Measurements from ENCODE around the gene RCC2. TPM values are rescaled to one million over a fixed set of nuclear protein-coding genes. Genes with fewer than 3 reads are reported as not detected.

Gene RCC2
- total RNA-seq, 2 experiments from 2014 or later, result 145 to 147 TPM

DNA sequence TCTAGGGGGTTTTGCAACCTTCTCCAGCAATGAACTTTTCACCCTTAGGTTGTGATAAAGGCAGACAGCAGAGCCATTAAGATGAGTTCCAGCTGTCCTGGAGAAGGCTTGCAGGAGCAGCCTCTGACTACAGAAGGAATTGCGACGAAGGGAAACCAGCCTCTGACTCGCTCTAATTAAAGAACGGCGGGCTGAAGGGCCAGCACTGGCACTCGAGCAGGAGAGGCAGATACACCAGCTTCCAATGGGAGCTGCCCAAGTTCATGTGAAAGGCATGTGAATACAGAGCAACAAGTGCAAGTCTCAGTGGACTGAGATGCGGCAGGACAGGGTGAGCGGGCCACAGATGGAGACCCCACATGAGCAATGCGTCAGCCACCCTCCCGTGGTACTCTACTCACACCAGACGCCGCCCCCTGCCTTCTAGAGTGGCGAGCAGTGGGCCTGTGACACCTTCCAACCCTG lies 15.7 kb downstream of the RCC2 start:
- H3K27ac Mint-ChIP-seq, result peak overlapping the region; percentile 2
- no peak overlapping the region for H3K4me3 Mint-ChIP-seq
- peaks cover 28% of the 10 kb centered on the region for H3K4me1 Mint-ChIP-seq (ENCODE audit: low read depth)
- TF ChIP-seq, protein P1, sequence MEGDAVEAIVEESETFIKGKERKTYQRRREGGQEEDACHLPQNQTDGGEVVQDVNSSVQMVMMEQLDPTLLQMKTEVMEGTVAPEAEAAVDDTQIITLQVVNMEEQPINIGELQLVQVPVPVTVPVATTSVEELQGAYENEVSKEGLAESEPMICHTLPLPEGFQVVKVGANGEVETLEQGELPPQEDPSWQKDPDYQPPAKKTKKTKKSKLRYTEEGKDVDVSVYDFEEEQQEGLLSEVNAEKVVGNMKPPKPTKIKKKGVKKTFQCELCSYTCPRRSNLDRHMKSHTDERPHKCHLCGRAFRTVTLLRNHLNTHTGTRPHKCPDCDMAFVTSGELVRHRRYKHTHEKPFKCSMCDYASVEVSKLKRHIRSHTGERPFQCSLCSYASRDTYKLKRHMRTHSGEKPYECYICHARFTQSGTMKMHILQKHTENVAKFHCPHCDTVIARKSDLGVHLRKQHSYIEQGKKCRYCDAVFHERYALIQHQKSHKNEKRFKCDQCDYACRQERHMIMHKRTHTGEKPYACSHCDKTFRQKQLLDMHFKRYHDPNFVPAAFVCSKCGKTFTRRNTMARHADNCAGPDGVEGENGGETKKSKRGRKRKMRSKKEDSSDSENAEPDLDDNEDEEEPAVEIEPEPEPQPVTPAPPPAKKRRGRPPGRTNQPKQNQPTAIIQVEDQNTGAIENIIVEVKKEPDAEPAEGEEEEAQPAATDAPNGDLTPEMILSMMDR (IDR thresholded peaks at IDR 0.05), result no peak
- ATAC-seq, result no peak
- no peaks in the 10 kb centered on the region for H3K27me3 Mint-ChIP-seq
- no peak for DNase-seq
- no peaks in the 10 kb centered on the region for H3K9me3 Mint-ChIP-seq
- ChIA-PET CTCF (no interaction called here), POLR2A (interaction anchor here (0.6 to 3.0 kb wide), 3 partner anchors 11 to 16 kb away, joined by 3 to 15 read pairs (median 3); no protein-coding TSS in a partner anchor)
- intact Hi-C loops (cut with micrococcal nuclease), result no loop called here
- H3K36me3 Mint-ChIP-seq (ENCODE audit: low read depth), result peaks cover 73% of the 10 kb centered on the region

DNA sequence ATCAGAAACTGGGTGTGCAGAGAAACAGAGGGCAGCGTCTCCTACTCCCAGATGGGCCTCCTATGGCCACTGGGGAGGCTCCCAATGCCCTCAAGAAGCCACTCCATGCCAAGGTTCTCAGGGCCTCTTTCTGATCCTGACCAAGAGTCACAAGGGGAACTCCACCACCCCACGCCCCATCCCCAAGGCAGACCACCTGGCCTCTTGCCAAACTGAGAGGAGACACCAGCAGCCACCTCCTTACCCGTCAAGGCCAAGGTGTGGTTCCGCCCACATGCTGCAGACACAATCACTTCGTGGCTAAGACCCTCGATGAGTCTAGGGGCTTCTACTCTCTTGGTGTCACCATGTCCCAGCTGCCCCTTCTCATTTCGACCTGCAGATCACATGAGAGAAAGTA lies 17.0 kb downstream of the RCC2 start:
- Mint-ChIP-seq H3K27ac (peak overlapping the region; percentile 56), H3K27me3 (no peaks in the 10 kb centered on the region), H3K36me3 (ENCODE audit: low read depth) (peaks cover 81% of the 10 kb centered on the region), H3K4me1 (ENCODE audit: low read depth) (peaks cover 24% of the 10 kb centered on the region), H3K4me3 (no peak overlapping the region), H3K9me3 (no peaks in the 10 kb centered on the region)
- DNase-seq (no peak), ATAC-seq (no peak)
- intact Hi-C loops (cut with micrococcal nuclease), result no loop called here
- TF ChIP-seq, protein P1 (IDR thresholded peaks at IDR 0.05), result no peak
- ChIA-PET CTCF (interaction anchor here (0.8 kb wide), 1 partner anchor 64 kb away, joined by 3 read pairs; no protein-coding TSS in a partner anchor), POLR2A (interaction anchor here (0.8 to 2.8 kb wide), 3 partner anchors 9 to 13 kb away, joined by 3 to 9 read pairs (median 3); no protein-coding TSS in a partner anchor)

DNA sequence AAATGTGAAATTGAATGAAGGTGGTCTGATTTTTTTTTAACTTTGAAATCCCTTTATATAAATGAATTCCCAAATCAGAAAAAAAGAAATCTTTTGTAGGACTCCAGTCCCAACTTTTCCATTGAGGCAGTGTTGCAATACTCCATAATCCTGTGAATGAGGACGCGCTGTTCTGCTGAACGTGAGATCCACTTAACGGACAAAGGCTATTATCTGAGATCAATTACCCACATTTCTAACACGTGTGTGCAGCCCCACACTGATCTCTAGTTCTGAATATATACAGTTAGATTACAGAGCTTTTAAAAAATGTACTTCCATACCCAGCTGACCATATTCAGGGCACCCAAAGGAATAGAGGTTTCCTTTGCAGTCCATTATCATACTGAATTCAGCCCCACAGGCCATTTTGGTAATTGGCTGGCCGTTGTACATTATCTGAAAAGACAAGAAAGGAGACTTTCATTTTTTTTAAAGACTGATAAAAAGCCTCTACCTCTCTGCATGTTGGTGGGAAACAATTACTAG lies 19.0 kb downstream of the RCC2 start:
- DNase-seq, result no peak
- POLR2A ChIA-PET, result interaction anchor here (2.8 kb wide), 1 partner anchor 13 kb away, joined by 9 read pairs; no protein-coding TSS in a partner anchor
- intact Hi-C loops (cut with micrococcal nuclease), result no loop called here
- no peaks in the 10 kb centered on the region for H3K27me3 Mint-ChIP-seq
- no peaks in the 10 kb centered on the region for H3K9me3 Mint-ChIP-seq
- CTCF ChIA-PET, result interaction anchor here (0.7 to 1.7 kb wide), 5 partner anchors 8 to 74 kb away, joined by 3 to 4 read pairs (median 3); no protein-coding TSS in a partner anchor
- ATAC-seq, result no peak
- H3K4me1 Mint-ChIP-seq (ENCODE audit: low read depth), result peaks cover 22% of the 10 kb centered on the region
- peaks cover 84% of the 10 kb centered on the region for H3K36me3 Mint-ChIP-seq (ENCODE audit: low read depth)
- no peak overlapping the region for H3K27ac Mint-ChIP-seq
- TF ChIP-seq, protein P1 (IDR thresholded peaks at IDR 0.05), result no peak
- no peak overlapping the region for H3K4me3 Mint-ChIP-seq

DNA sequence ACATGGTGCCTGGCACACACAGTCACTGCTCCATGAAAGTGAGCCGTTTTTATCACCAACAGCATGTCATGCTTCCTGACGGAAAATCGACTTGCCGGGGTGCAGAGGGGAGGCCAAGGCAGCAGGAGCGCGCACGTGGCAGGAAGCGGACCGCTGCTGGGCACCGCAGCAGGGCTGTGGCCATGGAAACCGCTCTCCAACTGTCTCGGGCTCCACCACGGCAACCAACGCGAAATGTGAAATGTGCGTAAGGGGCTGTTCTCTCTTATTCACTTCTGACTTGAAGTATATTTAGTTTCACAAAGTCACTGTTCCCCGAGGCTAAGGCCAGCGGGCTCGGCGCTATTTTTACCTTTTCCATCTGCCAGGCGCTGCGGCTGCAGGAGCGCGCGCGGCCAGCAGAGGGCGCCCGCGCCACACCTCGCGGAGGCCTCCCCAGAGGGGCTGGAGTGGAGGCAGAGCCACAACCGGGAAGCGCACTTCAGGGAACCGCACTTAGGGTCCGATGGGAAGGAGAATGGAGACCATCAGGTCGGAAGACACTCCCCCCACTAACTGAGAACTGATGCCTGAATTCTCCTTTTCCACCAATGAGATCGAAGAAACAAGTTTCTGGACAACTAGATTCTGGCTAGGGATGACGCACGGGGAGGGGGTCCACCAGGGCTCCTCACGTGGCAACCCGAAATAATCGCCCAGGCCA lies 19.7 kb downstream of the RCC2 start:
- Mint-ChIP-seq H3K9me3 (no peaks in the 10 kb centered on the region), H3K4me3 (no peak overlapping the region), H3K27me3 (no peaks in the 10 kb centered on the region), H3K4me1 (ENCODE audit: low read depth) (peaks cover 17% of the 10 kb centered on the region), H3K27ac (no peak overlapping the region), H3K36me3 (ENCODE audit: low read depth) (peaks cover 81% of the 10 kb centered on the region)
- intact Hi-C loops (cut with micrococcal nuclease), result no loop called here
- ATAC-seq (peak; percentile 93), DNase-seq (peak; percentile 72)
- TF ChIP-seq, protein P1 (IDR thresholded peaks at IDR 0.05), result peak; percentile 100
- POLR2A ChIA-PET, result interaction anchor here (1.1 to 2.8 kb wide), 3 partner anchors 10 to 14 kb away, joined by 3 to 9 read pairs (median 3); no protein-coding TSS in a partner anchor
- CTCF ChIA-PET, result interaction anchor here (0.6 to 1.7 kb wide), 5 partner anchors 10 to 75 kb away, joined by 3 to 4 read pairs (median 3); no protein-coding TSS in a partner anchor

DNA sequence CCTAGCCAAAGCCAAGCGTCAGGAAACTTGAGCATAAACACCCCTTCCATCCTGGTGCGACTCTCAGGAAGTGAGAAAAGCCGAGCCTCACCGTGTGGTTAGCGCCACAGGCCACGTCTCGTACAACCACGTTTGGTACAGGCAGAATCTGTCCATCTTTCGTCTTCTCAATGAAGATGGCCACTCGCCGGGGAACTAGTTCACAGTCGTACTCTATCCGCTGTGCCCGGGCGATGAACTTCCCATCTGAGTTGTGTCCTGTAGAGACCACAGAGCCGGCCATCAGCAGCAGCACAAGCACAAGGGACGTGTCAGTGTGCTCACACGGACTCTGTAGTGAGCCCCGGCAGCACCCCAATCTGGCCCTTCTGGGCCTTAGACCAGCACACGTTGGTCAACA lies 23.1 kb downstream of the RCC2 start:
- ChIA-PET CTCF (no interaction called here), POLR2A (interaction anchor here (1.4 kb wide), 1 partner anchor 10 kb away, joined by 4 read pairs; no protein-coding TSS in a partner anchor)
- H3K27ac Mint-ChIP-seq, result no peak overlapping the region
- H3K36me3 Mint-ChIP-seq (ENCODE audit: low read depth), result peaks cover 74% of the 10 kb centered on the region
- H3K27me3 Mint-ChIP-seq, result no peaks in the 10 kb centered on the region
- intact Hi-C loops (cut with micrococcal nuclease), result no loop called here
- H3K4me3 Mint-ChIP-seq, result no peak overlapping the region
- H3K4me1 Mint-ChIP-seq (ENCODE audit: low read depth), result peaks cover 2% of the 10 kb centered on the region
- no peak for ATAC-seq
- no peak for DNase-seq
- TF ChIP-seq, protein P1 (IDR thresholded peaks at IDR 0.05), result no peak
- H3K9me3 Mint-ChIP-seq, result no peaks in the 10 kb centered on the region

Data from activated CD8-positive, alpha-beta T cell treated with anti-CD3 and anti-CD28 coated beads for 36 hours (primary cell).